ENCODE data around the gene CYB5B. TPM values are rescaled to one million over a fixed set of nuclear protein-coding genes. Genes with fewer than 3 reads are reported as not detected.

Gene CYB5B
- total RNA-seq, 4 donors from 2014 or later: 30.3 to 60.5 (median 42.4) TPM

- Histone ChIP-seq H3K4me3 (no peak overlapping the region), H3K27me3 (no peaks in the 10 kb centered on the region), H3K4me1 (no peaks in the 10 kb centered on the region), H3K27ac (no peak overlapping the region), H3K9me3 (no peaks in the 10 kb centered on the region), H3K36me3 (no peaks in the 10 kb centered on the region)
- TF ChIP-seq POLR2A (IDR thresholded peaks at IDR 0.05) (no peak), CTCF (IDR thresholded peaks at IDR 0.05) (no peak), POLR2AphosphoS5 (IDR thresholded peaks at IDR 0.05) (no peak), EP300 (IDR thresholded peaks at IDR 0.05; ENCODE audit: low read depth) (no peak)
- intact Hi-C loops (cut with DNase I; ENCODE audit: low total_unique reads) (no loop called here), in situ Hi-C loops (cut with MboI; ENCODE audit: low pct_ligation_motif_present in 1 of 4, low pct_unique_long_range_greater_than_20kb in 1 of 4, low sequenced_read_pairs in 3 of 4) (no loop called here)
- WGBS, 2 donors (ENCODE audit: low coverage in 1 of 2): 58 to 83% methylated on average over 1 to 4 of the region's 4 CpGs
- no peak for DNase-seq
Observed at GRCh38 chr16:69501956-69502745, 77.7 kb downstream of the CYB5B start.

- no peak overlapping the region for H3K4me3 ChIP-seq
- 94% methylated on average over 4 of the region's 4 CpGs; no CpG with 5 or more reads in 1 of the 2 donors for WGBS, 2 donors (ENCODE audit: low coverage in 1 of 2)
- H3K4me1 ChIP-seq: no peaks in the 10 kb centered on the region
- no peaks in the 10 kb centered on the region for H3K27me3 ChIP-seq
- no peak for TF ChIP-seq POLR2AphosphoS5 (IDR thresholded peaks at IDR 0.05)
- TF ChIP-seq EP300 (IDR thresholded peaks at IDR 0.05; ENCODE audit: low read depth): no peak
- TF ChIP-seq POLR2A (IDR thresholded peaks at IDR 0.05): no peak
- no peak for TF ChIP-seq CTCF (IDR thresholded peaks at IDR 0.05)
- DNase-seq: no peak
- no peak overlapping the region for H3K27ac ChIP-seq
- no peaks in the 10 kb centered on the region for H3K9me3 ChIP-seq
- intact Hi-C loops (cut with DNase I; ENCODE audit: low total_unique reads): no loop called here
- H3K36me3 ChIP-seq: no peaks in the 10 kb centered on the region
- in situ Hi-C loops (cut with MboI; ENCODE audit: low pct_ligation_motif_present in 1 of 4, low pct_unique_long_range_greater_than_20kb in 1 of 4, low sequenced_read_pairs in 3 of 4): no loop called here
Observed at GRCh38 chr16:69503244-69503643, 78.8 kb downstream of the CYB5B start.

- Histone ChIP-seq H3K4me3 (no peak overlapping the region), H3K36me3 (no peaks in the 10 kb centered on the region), H3K9me3 (no peaks in the 10 kb centered on the region), H3K27me3 (no peaks in the 10 kb centered on the region), H3K4me1 (no peaks in the 10 kb centered on the region), H3K27ac (no peak overlapping the region)
- TF ChIP-seq CTCF (IDR thresholded peaks at IDR 0.05) (no peak), POLR2AphosphoS5 (IDR thresholded peaks at IDR 0.05) (no peak), EP300 (IDR thresholded peaks at IDR 0.05; ENCODE audit: low read depth) (no peak), POLR2A (IDR thresholded peaks at IDR 0.05) (no peak)
- 82 to 98% methylated on average over 3 to 4 of the region's 4 CpGs for WGBS, 2 donors (ENCODE audit: low coverage in 1 of 2)
- in situ Hi-C loops (cut with MboI; ENCODE audit: low pct_ligation_motif_present in 1 of 4, low pct_unique_long_range_greater_than_20kb in 1 of 4, low sequenced_read_pairs in 3 of 4): no loop called here
- DNase-seq: no peak
- intact Hi-C loops (cut with DNase I; ENCODE audit: low total_unique reads): no loop called here
Observed at GRCh38 chr16:69508033-69508755, 83.8 kb downstream of the CYB5B start.

- no peak overlapping the region for H3K27ac ChIP-seq
- in situ Hi-C loops (cut with MboI; ENCODE audit: low pct_ligation_motif_present in 1 of 4, low pct_unique_long_range_greater_than_20kb in 1 of 4, low sequenced_read_pairs in 3 of 4): no loop called here
- no peaks in the 10 kb centered on the region for H3K27me3 ChIP-seq
- DNase-seq: no peak
- H3K4me3 ChIP-seq: no peak overlapping the region
- no peaks in the 10 kb centered on the region for H3K9me3 ChIP-seq
- WGBS, 2 donors (ENCODE audit: low coverage in 1 of 2): 86 to 93% methylated on average over 4 to 5 of the region's 5 CpGs
- no peaks in the 10 kb centered on the region for H3K36me3 ChIP-seq
- H3K4me1 ChIP-seq: no peaks in the 10 kb centered on the region
- no peak for TF ChIP-seq CTCF (IDR thresholded peaks at IDR 0.05)
- TF ChIP-seq POLR2A (IDR thresholded peaks at IDR 0.05): no peak
- no peak for TF ChIP-seq EP300 (IDR thresholded peaks at IDR 0.05; ENCODE audit: low read depth)
- TF ChIP-seq POLR2AphosphoS5 (IDR thresholded peaks at IDR 0.05): no peak
- intact Hi-C loops (cut with DNase I; ENCODE audit: low total_unique reads): no loop called here
Observed at GRCh38 chr16:69509125-69509524, 84.7 kb downstream of the CYB5B start.
